ENCODE results near the gene TREX2. TPM values are rescaled to one million over a fixed set of nuclear protein-coding genes. Genes with fewer than 3 reads are reported as not detected.

TREX2 gene
- total RNA-seq, 1 donor from 2014 or later = 0.80 TPM

- DNase-seq (no peak), ATAC-seq (no peak)
- no peaks in the 10 kb centered on the region for H3K9me3 ChIP-seq
- H3K36me3 ChIP-seq = peaks cover 11% of the 10 kb centered on the region
- H3K4me3 ChIP-seq = no peak overlapping the region
- no peak overlapping the region for H3K27ac ChIP-seq
- no peak for TF ChIP-seq CTCF (IDR thresholded peaks at IDR 0.05)
- H3K4me1 ChIP-seq = no peaks in the 10 kb centered on the region
- intact Hi-C loops (cut with DNase I) = no loop called here
- H3K27me3 ChIP-seq (ENCODE audit: low read depth) = no peaks in the 10 kb centered on the region
These were observed 9.2 kb upstream of the TREX2 start for GRCh38 chrX:153454901-153455550.

- DNase-seq (no peak), ATAC-seq (no peak)
- Histone ChIP-seq H3K27me3 (ENCODE audit: low read depth) (no peaks in the 10 kb centered on the region), H3K9me3 (no peaks in the 10 kb centered on the region), H3K4me3 (no peak overlapping the region), H3K36me3 (peaks cover 20% of the 10 kb centered on the region), H3K27ac (no peak overlapping the region), H3K4me1 (no peaks in the 10 kb centered on the region)
- intact Hi-C loops (cut with DNase I) = no loop called here
- no peak for TF ChIP-seq CTCF (IDR thresholded peaks at IDR 0.05)
These were observed 5.1 kb upstream of the TREX2 start for GRCh38 chrX:153450949-153451277.

GRCh38 chrX:153450114-153450948, 4.5 kb upstream of the TREX2 start:
- DNase-seq (no peak), ATAC-seq (no peak)
- H3K27me3 ChIP-seq (ENCODE audit: low read depth) = no peaks in the 10 kb centered on the region
- no peak overlapping the region for H3K4me3 ChIP-seq
- H3K27ac ChIP-seq = no peak overlapping the region
- intact Hi-C loops (cut with DNase I) = no loop called here
- TF ChIP-seq CTCF (IDR thresholded peaks at IDR 0.05) = no peak
- peaks cover 19% of the 10 kb centered on the region for H3K36me3 ChIP-seq
- no peaks in the 10 kb centered on the region for H3K4me1 ChIP-seq
- no peaks in the 10 kb centered on the region for H3K9me3 ChIP-seq

GRCh38 chrX:153449368-153450113, 3.7 kb upstream of the TREX2 start:
- intact Hi-C loops (cut with DNase I) = no loop called here
- no peak for TF ChIP-seq CTCF (IDR thresholded peaks at IDR 0.05)
- no peaks in the 10 kb centered on the region for H3K9me3 ChIP-seq
- no peaks in the 10 kb centered on the region for H3K27me3 ChIP-seq (ENCODE audit: low read depth)
- no peaks in the 10 kb centered on the region for H3K4me1 ChIP-seq
- no peak overlapping the region for H3K4me3 ChIP-seq
- DNase-seq (no peak), ATAC-seq (no peak)
- H3K36me3 ChIP-seq = peaks cover 19% of the 10 kb centered on the region
- H3K27ac ChIP-seq = no peak overlapping the region

GRCh38 chrX:153448556-153449367, 2.9 kb upstream of the TREX2 start:
- Histone ChIP-seq H3K9me3 (no peaks in the 10 kb centered on the region), H3K27me3 (ENCODE audit: low read depth) (no peaks in the 10 kb centered on the region), H3K4me1 (no peaks in the 10 kb centered on the region), H3K27ac (no peak overlapping the region), H3K36me3 (peaks cover 19% of the 10 kb centered on the region), H3K4me3 (no peak overlapping the region)
- intact Hi-C loops (cut with DNase I) = no loop called here
- ATAC-seq = no peak
- TF ChIP-seq CTCF (IDR thresholded peaks at IDR 0.05) = no peak
- no peak for DNase-seq
